ENCODE data around the gene BDKRB2.

Gene BDKRB2

GRCh38 chr14:96181186-96182056, 23.2 kb upstream of the BDKRB2 start:
- DNase-seq (ENCODE audit: low spot score), result no peak
- TF ChIP-seq CTCF (IDR thresholded peaks at IDR 0.05; ENCODE audit: borderline replicate concordance, control extremely low read depth, extremely low read depth, insufficient read depth, missing control alignments), result no peak
- in situ Hi-C loops (cut with MboI; ENCODE audit: low sequenced_read_pairs, unreplicated experiment), result no loop called here

GRCh38 chr14:96182546-96182945, 22.1 kb upstream of the BDKRB2 start:
- DNase-seq (ENCODE audit: low spot score), result no peak
- in situ Hi-C loops (cut with MboI; ENCODE audit: low sequenced_read_pairs, unreplicated experiment), result no loop called here
- TF ChIP-seq CTCF (IDR thresholded peaks at IDR 0.05; ENCODE audit: borderline replicate concordance, control extremely low read depth, extremely low read depth, insufficient read depth, missing control alignments), result no peak

- DNase-seq (ENCODE audit: low spot score), result no peak
- in situ Hi-C loops (cut with MboI; ENCODE audit: low sequenced_read_pairs, unreplicated experiment), result no loop called here
- TF ChIP-seq CTCF (IDR thresholded peaks at IDR 0.05; ENCODE audit: borderline replicate concordance, control extremely low read depth, extremely low read depth, insufficient read depth, missing control alignments), result no peak
Observed at GRCh38 chr14:96184737-96185136, 19.9 kb upstream of the BDKRB2 start.

- TF ChIP-seq CTCF (IDR thresholded peaks at IDR 0.05; ENCODE audit: borderline replicate concordance, control extremely low read depth, extremely low read depth, insufficient read depth, missing control alignments), result no peak
- no peak for DNase-seq (ENCODE audit: low spot score)
- in situ Hi-C loops (cut with MboI; ENCODE audit: low sequenced_read_pairs, unreplicated experiment), result no loop called here
Observed at GRCh38 chr14:96187216-96188031, 17.2 kb upstream of the BDKRB2 start.

- no peak for TF ChIP-seq CTCF (IDR thresholded peaks at IDR 0.05; ENCODE audit: borderline replicate concordance, control extremely low read depth, extremely low read depth, insufficient read depth, missing control alignments)
- no peak for DNase-seq (ENCODE audit: low spot score)
- in situ Hi-C loops (cut with MboI; ENCODE audit: low sequenced_read_pairs, unreplicated experiment), result no loop called here
Observed at GRCh38 chr14:96189281-96189711, 15.3 kb upstream of the BDKRB2 start.

GRCh38 chr14:96191353-96191752, 13.3 kb upstream of the BDKRB2 start:
- in situ Hi-C loops (cut with MboI; ENCODE audit: low sequenced_read_pairs, unreplicated experiment), result no loop called here
- no peak for DNase-seq (ENCODE audit: low spot score)
- no peak for TF ChIP-seq CTCF (IDR thresholded peaks at IDR 0.05; ENCODE audit: borderline replicate concordance, control extremely low read depth, extremely low read depth, insufficient read depth, missing control alignments)
